ENCODE measurements around the gene TIMM10B.
"Not testable (repeated sequence)": the region's sequence is repeated elsewhere in the genome, so short reads cannot be mapped to it uniquely, and the experiment has no call there.

Gene TIMM10B

DNA sequence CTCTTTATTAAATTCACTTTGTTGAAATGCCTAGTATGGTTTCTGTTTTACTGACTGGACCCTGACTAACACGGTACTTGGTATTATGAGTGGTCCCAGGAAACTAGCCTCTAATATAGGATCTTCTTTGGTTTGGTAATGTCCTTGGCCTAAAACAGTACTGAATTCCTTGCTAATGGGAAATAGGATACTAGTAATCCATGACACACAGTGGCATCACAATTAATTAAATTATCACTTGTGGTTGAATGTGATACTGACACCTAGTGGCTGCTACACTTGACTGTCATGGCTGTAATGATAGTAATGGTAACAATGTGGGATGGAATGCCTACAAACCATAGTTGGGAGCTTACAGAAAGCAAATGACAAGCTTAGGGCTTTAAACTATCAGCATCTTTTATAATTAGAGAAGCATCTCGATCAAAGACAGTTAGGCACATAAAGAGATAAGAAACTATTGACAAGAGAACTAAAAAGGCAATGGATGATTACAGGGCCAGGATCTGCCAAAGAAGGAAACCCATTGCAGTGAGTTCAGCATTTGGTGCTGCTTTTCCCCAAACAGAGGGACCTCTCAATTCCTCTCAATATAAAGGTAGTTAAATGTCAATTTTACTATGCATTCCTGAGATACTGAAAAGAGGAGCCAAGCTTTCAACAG, 24.4 kb downstream of the TIMM10B start:
- peak; percentile 76 for DNase-seq (ENCODE audit: low spot score)

DNA sequence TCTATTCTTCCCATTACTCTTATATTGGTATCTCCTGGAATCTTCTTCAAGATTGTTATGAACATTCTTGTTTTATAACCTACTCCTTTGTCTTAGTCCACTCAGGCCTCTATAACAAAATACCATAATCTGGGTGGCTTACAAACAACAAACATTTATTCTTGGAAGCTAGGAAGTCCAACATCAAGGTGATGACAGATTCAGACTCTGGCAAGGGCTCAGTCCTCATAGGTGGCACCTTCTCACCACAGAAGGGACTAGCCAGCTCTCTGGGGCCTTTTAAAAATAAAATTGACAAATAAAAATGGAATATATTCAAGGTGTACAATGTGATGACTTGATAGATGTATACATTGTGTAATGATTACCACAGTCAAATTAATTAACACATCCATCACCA, 35.6 kb downstream of the TIMM10B start:
- DNase-seq (ENCODE audit: low spot score), result no peak

DNA sequence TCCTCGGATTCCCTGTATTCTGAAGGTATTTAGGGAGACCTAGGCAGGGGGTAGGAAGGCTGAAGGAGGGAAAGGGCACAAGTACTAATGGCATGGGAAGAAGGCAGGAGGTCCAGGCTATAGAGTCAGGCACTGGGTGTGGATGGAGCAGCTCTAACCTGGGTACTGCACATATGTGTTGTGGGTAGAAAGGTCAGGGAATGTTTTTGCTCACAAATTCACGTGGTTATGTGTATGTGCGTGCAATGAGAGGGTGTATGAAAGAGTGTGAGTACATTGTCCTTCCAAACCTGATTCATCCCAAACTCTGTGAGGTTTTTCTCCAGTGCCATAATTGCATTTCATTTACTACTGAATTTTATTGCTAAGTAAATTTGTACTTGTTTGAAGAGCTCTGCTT, 39.0 kb downstream of the TIMM10B start:
- no peak for DNase-seq (ENCODE audit: low spot score)

DNA sequence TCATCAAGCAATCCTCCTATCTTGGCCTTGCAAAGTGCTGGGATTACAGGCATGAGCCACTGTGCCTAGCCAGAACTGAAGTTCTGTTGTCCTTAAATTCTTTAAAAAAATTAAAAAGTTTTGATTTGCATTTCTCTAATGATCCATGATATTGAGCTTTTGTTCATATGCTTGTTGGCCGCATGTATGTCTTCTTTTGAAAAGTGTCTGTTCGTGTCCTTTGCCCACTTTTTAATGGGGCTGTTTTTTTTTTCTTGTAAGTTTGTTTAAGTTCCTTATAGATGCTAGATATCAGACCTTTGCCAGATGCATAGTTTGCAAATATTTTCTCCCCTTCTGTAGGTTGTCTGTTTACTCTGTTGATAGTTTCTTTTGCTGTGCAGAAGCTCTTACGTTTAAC, 40.6 kb downstream of the TIMM10B start:
- not testable (repeated sequence) for DNase-seq (ENCODE audit: low spot score)

DNA sequence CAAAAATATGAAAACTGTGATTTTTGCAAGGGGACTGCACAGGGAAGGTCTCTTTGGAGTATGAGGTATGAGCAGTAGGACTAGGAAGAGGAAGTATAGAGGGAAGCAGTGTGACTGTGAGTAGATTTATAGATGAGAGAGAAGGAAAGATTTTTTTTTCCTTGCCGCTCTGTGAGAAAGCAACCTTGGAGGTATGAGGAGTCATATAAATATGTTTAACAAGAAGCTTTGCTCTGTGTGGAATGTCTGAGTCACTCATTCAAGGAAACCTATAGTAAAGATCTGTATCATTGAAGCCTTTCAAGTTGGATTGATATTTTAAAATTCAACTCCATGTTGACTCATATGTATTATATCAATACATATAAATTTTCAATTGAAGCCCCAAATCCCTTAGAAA, 42.0 kb downstream of the TIMM10B start:
- no peak for DNase-seq (ENCODE audit: low spot score)

DNA sequence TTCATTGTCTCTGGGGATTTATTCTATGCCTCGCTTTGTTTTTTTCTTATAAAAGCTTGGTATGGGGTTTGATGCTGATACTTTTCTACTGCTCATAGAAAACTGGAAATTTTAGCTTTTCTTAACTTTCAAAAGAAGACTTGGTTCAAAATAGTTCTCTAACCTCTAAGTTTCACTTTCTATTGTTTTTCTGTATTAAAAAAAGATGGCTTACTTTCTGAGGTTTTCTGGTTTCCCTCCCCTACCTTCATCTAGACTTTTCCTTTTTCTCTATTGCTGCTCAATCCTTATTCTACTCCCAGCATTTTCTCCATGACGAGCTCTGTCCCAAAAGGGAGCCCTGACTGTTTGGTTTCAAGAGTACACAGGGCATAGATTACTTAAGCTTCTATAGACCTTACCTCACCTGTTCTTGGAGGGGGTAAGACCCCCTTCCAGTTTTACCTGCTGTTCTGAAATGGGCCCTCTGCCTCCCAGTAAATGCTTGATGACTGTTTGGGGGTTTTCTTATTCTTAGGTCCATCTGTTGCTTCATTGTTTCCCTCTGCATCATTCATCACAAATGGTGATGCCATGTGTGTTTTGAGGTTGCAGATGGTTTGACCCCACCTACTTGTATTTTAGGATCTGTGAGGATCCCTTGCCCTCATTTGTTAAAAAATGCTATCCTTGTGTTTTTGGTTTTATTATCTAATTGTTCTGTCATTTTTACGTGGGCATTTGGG, 45.3 kb downstream of the TIMM10B start:
- no peak for DNase-seq (ENCODE audit: low spot score)

DNA sequence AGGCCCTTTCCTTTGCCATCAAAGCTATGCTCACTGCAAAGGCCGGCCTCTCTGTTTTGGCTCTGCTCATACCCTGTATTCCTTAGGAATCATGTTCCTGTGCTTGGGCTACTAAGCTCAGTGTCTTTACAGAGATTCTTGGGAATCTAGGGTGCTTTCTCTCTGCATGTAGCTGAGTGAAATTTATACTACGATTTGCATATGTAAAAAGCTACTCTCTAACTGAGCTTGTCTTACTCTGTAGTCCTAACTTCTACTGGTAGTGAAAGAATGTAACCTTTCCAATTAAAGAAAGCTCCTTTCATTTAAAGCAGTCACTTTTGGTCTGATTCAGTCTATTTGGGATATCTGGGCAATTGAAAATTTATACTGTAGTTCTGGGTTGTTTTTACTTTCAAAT, 48.0 kb downstream of the TIMM10B start:
- DNase-seq (ENCODE audit: low spot score), result no peak

DNA sequence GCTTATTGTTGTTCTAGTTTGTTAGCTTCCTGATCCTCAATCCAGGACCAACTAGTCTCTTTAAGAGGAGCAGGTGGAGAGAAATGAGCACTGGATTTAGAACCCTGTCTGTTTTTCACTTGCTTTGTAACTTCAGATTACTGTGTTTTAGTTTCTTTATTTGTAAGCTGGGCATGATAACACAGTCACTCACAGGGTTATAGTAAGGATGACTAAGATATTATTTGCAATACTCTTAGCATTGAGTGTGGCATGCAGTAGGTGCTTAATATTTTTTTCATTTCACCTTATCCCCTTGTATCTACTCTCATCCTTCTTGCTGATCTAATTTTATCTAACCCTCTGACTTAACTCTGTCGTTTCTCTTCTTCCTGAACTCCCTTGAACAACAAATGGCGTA, 49.5 kb downstream of the TIMM10B start:
- DNase-seq (ENCODE audit: low spot score), result no peak

DNA sequence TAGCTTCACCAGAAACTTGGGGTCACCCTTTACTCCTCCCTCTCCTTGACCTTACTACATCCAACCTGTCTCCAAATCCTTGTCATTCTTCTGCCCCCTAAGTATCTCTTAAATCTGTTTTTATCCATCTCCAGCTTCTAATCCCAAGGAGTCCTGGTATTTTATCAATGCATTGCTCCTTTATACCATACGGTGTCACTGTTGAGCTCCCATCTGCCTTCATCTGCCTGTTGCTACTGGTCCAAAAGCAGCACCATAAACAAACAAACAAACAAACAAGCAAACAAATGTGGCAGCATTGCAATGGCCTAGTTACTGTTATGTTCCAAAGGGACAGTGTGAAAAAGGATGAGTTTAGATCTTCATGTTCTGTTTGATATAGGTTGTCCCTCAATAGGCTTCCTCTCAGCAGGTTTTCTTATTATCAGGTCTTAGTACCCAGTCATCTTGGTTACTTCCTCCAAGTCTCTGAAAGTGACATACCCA, 50.0 kb downstream of the TIMM10B start:
- DNase-seq (ENCODE audit: low spot score), result peak; percentile 77
